Measurements from ENCODE around the gene HNRNPC. TPM values are rescaled to one million over a fixed set of nuclear protein-coding genes. Genes with fewer than 3 reads are reported as not detected.
A peak's percentile ranks its signal among the peaks of the same experiment; 100 is the strongest.
"Not testable (repeated sequence)": the region's sequence is repeated elsewhere in the genome, so short reads cannot be mapped to it uniquely, and the experiment has no call there.

Gene HNRNPC
- total RNA-seq, 5 donors from 2014 or later (not counting 1 experiment from before 2014, with no cell fraction given): 417 to 530 (median 441) TPM

- no peak for DNase-seq
- Mint-ChIP-seq H3K9me3 (no peaks in the 10 kb centered on the region), H3K4me1 (peaks cover 72 to 86% (median 85%) of the 10 kb centered on the region in 3 donors), H3K4me3 (no peak overlapping the region), H3K36me3 (peaks cover 63% of the 10 kb centered on the region), H3K27me3 (no peaks in the 10 kb centered on the region), H3K27ac (peak overlapping the region; percentile 37 to 44)
- no peaks in the 10 kb centered on the region for H3K27me3 ChIP-seq (replicated peaks in 1 of 2; ENCODE audit: control insufficient read depth in 2 of 2, extremely low read depth in 1 of 2, insufficient read depth in 2 of 2, low read length in 1 of 2)
- CTCF ChIA-PET: interaction anchor here in 1 of 2 donors (0.6 kb wide), 1 partner anchor 19 kb away, joined by 3 read pairs; no protein-coding TSS in a partner anchor
- peak overlapping the region; percentile 20 for H3K27ac ChIP-seq (ENCODE audit: low read length)
- H3K4me1 ChIP-seq (ENCODE audit: control insufficient read depth in 1 of 2, extremely low read depth in 1 of 2, insufficient read depth in 2 of 2, low read length in 2 of 2): peaks cover 30 to 41% of the 10 kb centered on the region in 2 experiments
- ATAC-seq (replicated peaks in 1 of 4): no peak
- no peaks in the 10 kb centered on the region for H3K9me3 ChIP-seq
- no peak overlapping the region for H3K4me3 ChIP-seq (ENCODE audit: control insufficient read depth in 1 of 2, extremely low read depth in 1 of 2, low read length in 1 of 2)
- no CpG with 5 or more reads among the region's 1 CpG for WGBS (ENCODE audit: insufficient coverage)
- POLR2A ChIA-PET: interaction anchor here (0.6 to 0.7 kb wide), 2 partner anchors 12 to 211 kb away, joined by 3 to 4 read pairs; no protein-coding TSS in a partner anchor
- peaks cover 2 to 89% of the 10 kb centered on the region in 2 donors for H3K36me3 ChIP-seq (ENCODE audit: control insufficient read depth in 2 of 2, extremely low read depth in 1 of 2, insufficient read depth in 1 of 2, low read length in 1 of 2)
These were observed 41.3 kb downstream of the HNRNPC start for GRCh38 chr14:21227981-21228380.

GRCh38 chr14:21227150-21227549 is 42.1 kb downstream of the HNRNPC start:
- DNase-seq (no peak), ATAC-seq (replicated peaks in 1 of 4) (no peak)
- Histone ChIP-seq H3K36me3 (ENCODE audit: control insufficient read depth in 2 of 2, extremely low read depth in 1 of 2, insufficient read depth in 1 of 2, low read length in 1 of 2) (peaks cover 3 to 90% of the 10 kb centered on the region in 2 donors), H3K4me3 (ENCODE audit: control insufficient read depth in 1 of 2, extremely low read depth in 1 of 2, low read length in 1 of 2) (no peak overlapping the region), H3K27ac (ENCODE audit: low read length) (no peak overlapping the region), H3K4me1 (ENCODE audit: control insufficient read depth in 1 of 2, extremely low read depth in 1 of 2, insufficient read depth in 2 of 2, low read length in 2 of 2) (peaks cover 27 to 37% of the 10 kb centered on the region in 2 experiments), H3K9me3 (no peaks in the 10 kb centered on the region), H3K27me3 (replicated peaks in 1 of 2; ENCODE audit: control insufficient read depth in 2 of 2, extremely low read depth in 1 of 2, insufficient read depth in 2 of 2, low read length in 1 of 2) (no peaks in the 10 kb centered on the region)
- Mint-ChIP-seq H3K4me3 (no peak overlapping the region), H3K9me3 (no peaks in the 10 kb centered on the region), H3K27me3 (no peaks in the 10 kb centered on the region), H3K4me1 (peaks cover 78 to 86% (median 86%) of the 10 kb centered on the region in 3 donors), H3K27ac (peak overlapping the region; percentile 44 to 55), H3K36me3 (peaks cover 66% of the 10 kb centered on the region)
- WGBS (ENCODE audit: insufficient coverage): no CpG with 5 or more reads among the region's 5 CpGs
- POLR2A ChIA-PET: no interaction called here
- CTCF ChIA-PET: interaction anchor here in 1 of 2 donors (0.6 kb wide), 1 partner anchor 18 kb away, joined by 5 read pairs; no protein-coding TSS in a partner anchor

GRCh38 chr14:21226467-21226866 is 42.8 kb downstream of the HNRNPC start:
- Histone ChIP-seq H3K36me3 (ENCODE audit: control insufficient read depth in 2 of 2, extremely low read depth in 1 of 2, insufficient read depth in 1 of 2, low read length in 1 of 2) (peaks cover 3 to 90% of the 10 kb centered on the region in 2 donors), H3K27me3 (replicated peaks in 1 of 2; ENCODE audit: control insufficient read depth in 2 of 2, extremely low read depth in 1 of 2, insufficient read depth in 2 of 2, low read length in 1 of 2) (no peaks in the 10 kb centered on the region), H3K4me3 (ENCODE audit: control insufficient read depth in 1 of 2, extremely low read depth in 1 of 2, low read length in 1 of 2) (no peak overlapping the region), H3K27ac (ENCODE audit: low read length) (no peak overlapping the region), H3K4me1 (ENCODE audit: control insufficient read depth in 1 of 2, extremely low read depth in 1 of 2, insufficient read depth in 2 of 2, low read length in 2 of 2) (peaks cover 20 to 37% of the 10 kb centered on the region in 2 experiments), H3K9me3 (no peaks in the 10 kb centered on the region)
- H3K27me3 Mint-ChIP-seq: no peaks in the 10 kb centered on the region
- CTCF ChIA-PET: interaction anchor here (0.6 to 0.7 kb wide), 2 partner anchors 19 to 884 kb away, joined by 5 read pairs; no protein-coding TSS in a partner anchor
- H3K27ac Mint-ChIP-seq: peak overlapping the region in 1 of 2 donors; percentile 29
- POLR2A ChIA-PET: interaction anchor here in 1 of 2 donors (0.6 kb wide), 1 partner anchor 230 kb away, joined by 5 read pairs; no protein-coding TSS in a partner anchor
- no peak for DNase-seq
- WGBS (ENCODE audit: insufficient coverage): 94% methylated on average over 3 of the region's 8 CpGs
- no peak for ATAC-seq (replicated peaks in 1 of 4)
- H3K4me1 Mint-ChIP-seq: peaks cover 78 to 86% (median 86%) of the 10 kb centered on the region in 3 donors
- H3K4me3 Mint-ChIP-seq: no peak overlapping the region
- H3K36me3 Mint-ChIP-seq: peaks cover 66% of the 10 kb centered on the region
- H3K9me3 Mint-ChIP-seq: no peaks in the 10 kb centered on the region

GRCh38 chr14:21225164-21225563 is 44.1 kb downstream of the HNRNPC start:
- not testable (repeated sequence) for ATAC-seq (replicated peaks in 1 of 4); H3K9me3 Mint-ChIP-seq; H3K9me3 ChIP-seq; H3K27me3 Mint-ChIP-seq; H3K4me3 ChIP-seq (ENCODE audit: control insufficient read depth in 1 of 2, extremely low read depth in 1 of 2, low read length in 1 of 2); H3K27ac Mint-ChIP-seq; H3K27me3 ChIP-seq (replicated peaks in 1 of 2; ENCODE audit: control insufficient read depth in 2 of 2, extremely low read depth in 1 of 2, insufficient read depth in 2 of 2, low read length in 1 of 2); H3K4me3 Mint-ChIP-seq; DNase-seq
- Mint-ChIP-seq H3K4me1 (peaks cover 77 to 85% (median 84%) of the 10 kb centered on the region in 3 donors), H3K36me3 (peaks cover 63% of the 10 kb centered on the region)
- Histone ChIP-seq H3K4me1 (ENCODE audit: control insufficient read depth in 1 of 2, extremely low read depth in 1 of 2, insufficient read depth in 2 of 2, low read length in 2 of 2) (peaks cover 15 to 36% of the 10 kb centered on the region in 2 experiments), H3K36me3 (ENCODE audit: control insufficient read depth in 2 of 2, extremely low read depth in 1 of 2, insufficient read depth in 1 of 2, low read length in 1 of 2) (peaks cover 3 to 92% of the 10 kb centered on the region in 2 donors), H3K27ac (ENCODE audit: low read length) (peak overlapping the region; percentile 33)
- POLR2A ChIA-PET: interaction anchor here in 1 of 2 donors (0.6 kb wide), 1 partner anchor 30 kb away, joined by 3 read pairs; no protein-coding TSS in a partner anchor
- CTCF ChIA-PET: interaction anchor here in 1 of 2 donors (0.7 kb wide), 1 partner anchor 17 kb away, joined by 3 read pairs; no protein-coding TSS in a partner anchor
- WGBS (ENCODE audit: insufficient coverage): 97% methylated on average over 4 of the region's 7 CpGs

GRCh38 chr14:21220874-21221477 is 48.3 kb downstream of the HNRNPC start:
- H3K4me3 ChIP-seq (ENCODE audit: control insufficient read depth in 1 of 2, extremely low read depth in 1 of 2, low read length in 1 of 2): no peak overlapping the region
- Mint-ChIP-seq H3K9me3 (no peaks in the 10 kb centered on the region), H3K4me3 (peak overlapping the region; percentile 15 to 52 (median 43)), H3K27ac (peak overlapping the region; percentile 77 to 92), H3K36me3 (peaks cover 52% of the 10 kb centered on the region), H3K4me1 (peaks cover 72 to 90% (median 88%) of the 10 kb centered on the region in 3 donors), H3K27me3 (no peaks in the 10 kb centered on the region)
- DNase-seq (no peak), ATAC-seq (replicated peaks in 1 of 4) (peak; percentile 22 to 56 (median 39))
- ChIA-PET CTCF (interaction anchor here in 1 of 2 donors (0.6 kb wide), 1 partner anchor 216 kb away, joined by 3 read pairs; no protein-coding TSS in a partner anchor), POLR2A (interaction anchor here in 1 of 2 donors (0.6 to 0.8 kb wide), 2 partner anchors 93 to 210 kb away, joined by 4 to 7 read pairs; no protein-coding TSS in a partner anchor)
- H3K27ac ChIP-seq (ENCODE audit: low read length): peak overlapping the region; percentile 13
- no peaks in the 10 kb centered on the region for H3K9me3 ChIP-seq
- H3K27me3 ChIP-seq (replicated peaks in 1 of 2; ENCODE audit: control insufficient read depth in 2 of 2, extremely low read depth in 1 of 2, insufficient read depth in 2 of 2, low read length in 1 of 2): no peaks in the 10 kb centered on the region
- peaks cover 21 to 43% of the 10 kb centered on the region in 2 experiments for H3K4me1 ChIP-seq (ENCODE audit: control insufficient read depth in 1 of 2, extremely low read depth in 1 of 2, insufficient read depth in 2 of 2, low read length in 2 of 2)
- H3K36me3 ChIP-seq (ENCODE audit: control insufficient read depth in 2 of 2, extremely low read depth in 1 of 2, insufficient read depth in 1 of 2, low read length in 1 of 2): peaks cover 3 to 79% of the 10 kb centered on the region in 2 donors
- WGBS (ENCODE audit: insufficient coverage): 75% methylated on average over 2 of the region's 9 CpGs

GRCh38 chr14:21219561-21220111 is 49.6 kb downstream of the HNRNPC start:
- ChIA-PET CTCF (interaction anchor here (0.6 to 0.7 kb wide), 3 partner anchors 87 to 115 kb away, joined by 3 to 6 read pairs (median 3); no protein-coding TSS in a partner anchor), POLR2A (interaction anchor here (0.5 to 1.0 kb wide), 3 partner anchors 35 to 172 kb away, joined by 3 to 4 read pairs (median 3); no protein-coding TSS in a partner anchor)
- no peak overlapping the region for H3K27ac ChIP-seq (ENCODE audit: low read length)
- H3K27me3 ChIP-seq (replicated peaks in 1 of 2; ENCODE audit: control insufficient read depth in 2 of 2, extremely low read depth in 1 of 2, insufficient read depth in 2 of 2, low read length in 1 of 2): no peaks in the 10 kb centered on the region
- H3K9me3 Mint-ChIP-seq: no peaks in the 10 kb centered on the region
- no peak for DNase-seq
- H3K4me1 Mint-ChIP-seq: peaks cover 83 to 93% (median 89%) of the 10 kb centered on the region in 3 donors
- no peak overlapping the region for H3K4me3 ChIP-seq (ENCODE audit: control insufficient read depth in 1 of 2, extremely low read depth in 1 of 2, low read length in 1 of 2)
- H3K27me3 Mint-ChIP-seq: no peaks in the 10 kb centered on the region
- peak overlapping the region in 1 of 3 donors; percentile 25 for H3K4me3 Mint-ChIP-seq
- H3K4me1 ChIP-seq (ENCODE audit: control insufficient read depth in 1 of 2, extremely low read depth in 1 of 2, insufficient read depth in 2 of 2, low read length in 2 of 2): peaks cover 27 to 50% of the 10 kb centered on the region in 2 experiments
- no peaks in the 10 kb centered on the region for H3K9me3 ChIP-seq
- ATAC-seq (replicated peaks in 1 of 4): no peak
- peak overlapping the region; percentile 29 to 88 for H3K27ac Mint-ChIP-seq
- peaks cover 3 to 68% of the 10 kb centered on the region in 2 donors for H3K36me3 ChIP-seq (ENCODE audit: control insufficient read depth in 2 of 2, extremely low read depth in 1 of 2, insufficient read depth in 1 of 2, low read length in 1 of 2)
- peaks cover 61% of the 10 kb centered on the region for H3K36me3 Mint-ChIP-seq
- 90% methylated on average over 4 of the region's 4 CpGs for WGBS (ENCODE audit: insufficient coverage)

Measured in T-cell (primary cell).